HG03280 (cell line): Measurements from ENCODE around the gene ACSM3.
"Not testable (repeated sequence)": the region's sequence is repeated elsewhere in the genome, so short reads cannot be mapped to it uniquely, and the experiment has no call there.

ENCODE experiments used
- ATAC-seq: cut with Tn5 transposase; IDR thresholded peaks from one replicate; pipeline ENCODE4 v1.9.1; 2021; ENCODE audit warnings: mild to moderate bottlenecking, moderate library complexity; ENCODE audit not compliant: unreplicated experiment

The ACSM3 gene, protein sequence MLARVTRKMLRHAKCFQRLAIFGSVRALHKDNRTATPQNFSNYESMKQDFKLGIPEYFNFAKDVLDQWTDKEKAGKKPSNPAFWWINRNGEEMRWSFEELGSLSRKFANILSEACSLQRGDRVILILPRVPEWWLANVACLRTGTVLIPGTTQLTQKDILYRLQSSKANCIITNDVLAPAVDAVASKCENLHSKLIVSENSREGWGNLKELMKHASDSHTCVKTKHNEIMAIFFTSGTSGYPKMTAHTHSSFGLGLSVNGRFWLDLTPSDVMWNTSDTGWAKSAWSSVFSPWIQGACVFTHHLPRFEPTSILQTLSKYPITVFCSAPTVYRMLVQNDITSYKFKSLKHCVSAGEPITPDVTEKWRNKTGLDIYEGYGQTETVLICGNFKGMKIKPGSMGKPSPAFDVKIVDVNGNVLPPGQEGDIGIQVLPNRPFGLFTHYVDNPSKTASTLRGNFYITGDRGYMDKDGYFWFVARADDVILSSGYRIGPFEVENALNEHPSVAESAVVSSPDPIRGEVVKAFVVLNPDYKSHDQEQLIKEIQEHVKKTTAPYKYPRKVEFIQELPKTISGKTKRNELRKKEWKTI

DNA sequence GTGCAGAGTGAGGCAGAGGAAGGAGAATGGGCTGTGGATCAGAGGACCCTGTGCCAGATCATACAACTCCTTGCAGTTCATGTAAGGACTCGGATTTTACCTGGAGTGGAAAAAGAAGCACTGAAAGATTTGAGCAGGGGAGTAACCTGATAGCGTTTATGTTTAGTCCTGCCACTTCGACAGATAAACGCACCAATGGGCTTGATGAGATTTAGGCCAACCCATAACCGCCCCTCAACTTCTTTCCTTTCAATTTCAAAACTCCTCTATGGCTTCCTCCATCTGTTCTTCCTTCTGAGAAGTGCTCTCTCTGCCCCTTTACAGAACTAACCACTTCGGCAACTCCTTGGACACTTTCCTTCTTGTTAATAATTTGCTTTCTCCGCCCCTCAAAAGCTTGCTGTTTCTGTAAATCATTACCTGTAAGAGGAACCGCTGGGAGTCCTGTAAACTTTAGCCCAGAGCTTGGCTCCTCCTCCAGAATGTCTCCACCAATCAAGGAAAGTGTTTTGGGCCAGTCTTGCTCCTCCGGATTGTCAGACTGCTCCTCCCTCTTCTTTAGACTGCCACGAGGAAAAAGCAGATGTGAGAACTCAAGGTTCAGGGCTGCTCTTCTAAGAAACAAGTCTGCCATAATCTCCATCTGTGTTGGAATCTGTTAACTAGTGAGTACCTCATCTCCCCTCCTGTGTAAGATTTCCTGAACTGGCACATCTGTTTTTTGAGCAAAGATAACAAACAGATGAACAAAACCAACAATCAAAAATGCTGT, at the start of gene ACSM3:
TSS of gene ACSM3 (plus strand) at position 554 of the 772 bp plus-strand sequence. CDS start 6,021 bp downstream, outside the sequence.
- ATAC-seq: peak; percentile 99

DNA sequence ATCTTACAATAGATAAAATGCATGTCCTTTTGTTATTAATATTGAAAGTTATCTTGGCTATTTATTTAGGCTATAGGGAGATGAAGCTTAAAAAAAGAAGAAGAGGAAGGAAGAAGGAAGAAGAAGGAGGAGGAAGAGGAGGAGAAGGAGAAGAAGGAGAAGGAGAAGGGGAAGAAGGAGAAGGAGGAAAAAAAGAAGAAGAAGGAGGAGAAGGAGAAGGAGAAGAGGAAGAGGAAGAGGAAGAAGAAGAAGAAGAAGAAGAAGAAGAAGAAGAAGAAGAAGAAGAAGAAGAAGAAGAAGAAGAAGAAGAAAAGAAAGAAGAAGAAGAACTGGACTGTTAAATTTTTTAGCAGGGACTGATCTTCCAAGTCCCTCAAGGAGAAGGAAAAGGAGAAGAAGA, 46.1 kb upstream of the ACSM3 start:
- not testable (repeated sequence) for ATAC-seq

DNA sequence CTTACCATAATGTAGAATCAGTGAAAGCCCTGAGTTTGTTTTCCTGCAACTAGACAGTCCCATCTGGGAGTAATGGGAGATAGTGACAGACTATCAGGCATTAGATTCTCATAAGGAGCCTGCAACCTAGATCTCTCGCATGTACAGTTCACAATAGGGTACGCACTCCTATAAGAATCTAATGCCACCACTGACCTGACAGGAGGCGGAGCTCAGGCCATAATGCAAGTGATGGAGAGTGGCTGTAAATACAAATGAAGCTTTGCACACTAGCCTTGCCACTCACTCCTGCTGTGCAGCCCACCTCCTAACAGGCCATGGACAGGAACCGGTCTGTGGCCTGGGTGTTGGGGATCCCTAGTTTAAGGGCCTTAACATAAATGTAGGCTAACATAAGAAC, 43.6 kb upstream of the ACSM3 start:
- no peak for ATAC-seq

DNA sequence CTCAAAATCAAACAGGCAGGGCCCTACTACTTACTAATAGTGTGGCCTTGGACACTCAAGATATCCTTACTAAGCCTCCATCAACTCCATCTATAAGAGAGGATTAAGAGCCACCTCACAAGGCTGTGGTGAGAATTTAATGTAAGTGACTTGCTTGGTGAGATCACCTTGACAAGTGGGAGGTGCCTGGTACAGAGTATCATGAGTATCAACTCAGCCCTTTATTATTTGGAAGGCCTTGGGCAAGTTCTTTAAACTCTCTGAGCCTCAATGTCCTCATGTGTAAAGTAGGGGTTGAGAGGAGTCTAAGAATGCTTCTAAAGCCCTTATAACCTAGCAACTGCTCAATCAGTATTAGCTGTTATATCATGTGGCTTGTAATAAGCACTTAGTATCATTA, 37.2 kb upstream of the ACSM3 start:
- ATAC-seq: no peak

DNA sequence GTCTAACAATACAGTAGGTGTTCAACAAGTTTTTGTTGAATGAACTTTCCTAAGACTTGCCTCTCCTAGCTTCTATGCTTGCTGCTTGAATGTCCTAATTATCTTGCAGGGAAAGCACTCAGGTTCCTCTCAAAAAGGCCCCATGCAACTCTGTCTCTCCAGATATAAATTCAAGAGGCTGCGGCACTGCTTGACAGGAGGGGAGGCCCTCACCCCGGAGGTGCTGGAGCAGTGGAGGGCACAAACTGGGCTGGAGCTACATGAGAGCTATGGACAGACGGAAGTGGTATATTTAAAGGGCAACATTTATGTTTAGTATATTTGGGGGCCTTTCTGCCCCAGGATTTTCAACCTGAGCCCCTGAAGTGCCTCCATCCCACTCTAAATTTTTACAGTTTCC, 36.6 kb upstream of the ACSM3 start:
- no peak for ATAC-seq

DNA sequence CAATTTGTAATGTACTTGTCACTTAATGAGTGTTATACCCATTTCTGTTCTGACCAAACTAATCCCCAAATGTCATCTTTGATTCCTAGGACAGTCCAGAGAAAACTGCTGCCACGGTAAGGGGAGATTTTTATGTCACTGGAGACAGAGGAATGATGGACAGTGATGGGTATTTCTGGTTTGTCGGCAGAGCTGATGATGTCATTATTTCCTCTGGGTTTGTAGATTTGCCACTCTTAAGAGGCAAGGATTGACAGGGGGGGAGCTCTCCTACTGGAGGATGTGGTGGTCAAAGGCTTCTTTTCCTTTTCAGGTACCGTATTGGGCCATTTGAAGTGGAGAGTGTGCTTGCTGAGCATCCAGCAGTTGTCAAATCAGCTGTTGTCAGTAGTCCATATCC, 34.7 kb upstream of the ACSM3 start:
- ATAC-seq: no peak

DNA sequence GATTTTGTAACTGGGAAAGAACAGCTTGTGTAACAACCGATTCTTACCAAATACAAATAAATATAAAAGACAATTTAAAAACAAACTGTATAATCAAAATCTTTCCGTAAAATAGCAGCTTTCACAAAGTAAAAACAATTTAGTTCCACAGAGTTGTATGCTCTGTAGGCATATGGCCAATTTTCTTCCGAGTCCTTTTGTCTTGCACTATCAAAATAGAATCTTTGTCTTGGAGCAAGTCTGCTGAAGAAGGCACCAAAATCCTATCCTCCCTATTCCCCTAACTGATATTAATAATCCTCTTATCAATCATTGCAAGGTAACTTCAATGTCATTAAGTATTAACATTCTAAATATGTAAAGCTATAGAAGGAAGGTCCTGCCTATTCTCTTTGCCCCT, 29.8 kb upstream of the ACSM3 start:
- ATAC-seq: no peak

DNA sequence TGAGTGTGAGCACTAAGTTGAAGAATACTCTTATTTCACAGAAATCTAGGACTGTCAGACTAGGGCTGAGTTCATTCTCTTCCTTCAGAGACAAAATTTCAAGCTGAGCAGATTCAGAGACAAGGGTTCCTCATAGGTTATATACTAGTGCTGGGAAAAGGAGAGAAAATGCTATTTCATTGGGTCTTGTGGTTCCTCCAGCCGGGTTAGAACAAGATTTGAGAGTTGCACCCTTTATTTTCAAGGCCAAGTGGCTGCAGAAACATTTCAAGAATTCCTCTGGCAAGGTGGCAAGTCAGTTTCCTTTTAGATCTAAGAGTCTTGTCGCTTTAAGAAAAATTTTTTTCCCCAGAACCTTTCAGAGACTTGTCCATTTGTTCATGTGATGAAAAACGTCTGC, 29.0 kb upstream of the ACSM3 start:
- no peak for ATAC-seq

DNA sequence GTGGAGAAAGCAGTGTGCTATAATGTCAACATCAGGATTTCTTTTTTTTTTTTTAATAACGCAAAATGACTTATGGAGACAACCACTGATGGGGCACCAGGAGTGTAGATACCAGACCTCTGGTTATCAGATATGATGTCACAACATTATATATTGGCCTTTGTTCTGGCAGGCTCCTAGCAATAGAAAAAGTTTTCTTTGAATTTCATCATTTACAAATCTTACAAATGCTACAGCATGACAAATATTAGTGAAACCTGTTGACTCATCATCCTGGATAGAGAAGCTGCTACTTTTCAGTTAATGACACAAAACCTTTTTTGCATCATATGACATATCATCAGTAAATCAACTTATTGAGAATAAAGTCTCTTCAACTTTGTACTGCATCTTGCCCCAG, 28.3 kb upstream of the ACSM3 start:
- no peak for ATAC-seq

DNA sequence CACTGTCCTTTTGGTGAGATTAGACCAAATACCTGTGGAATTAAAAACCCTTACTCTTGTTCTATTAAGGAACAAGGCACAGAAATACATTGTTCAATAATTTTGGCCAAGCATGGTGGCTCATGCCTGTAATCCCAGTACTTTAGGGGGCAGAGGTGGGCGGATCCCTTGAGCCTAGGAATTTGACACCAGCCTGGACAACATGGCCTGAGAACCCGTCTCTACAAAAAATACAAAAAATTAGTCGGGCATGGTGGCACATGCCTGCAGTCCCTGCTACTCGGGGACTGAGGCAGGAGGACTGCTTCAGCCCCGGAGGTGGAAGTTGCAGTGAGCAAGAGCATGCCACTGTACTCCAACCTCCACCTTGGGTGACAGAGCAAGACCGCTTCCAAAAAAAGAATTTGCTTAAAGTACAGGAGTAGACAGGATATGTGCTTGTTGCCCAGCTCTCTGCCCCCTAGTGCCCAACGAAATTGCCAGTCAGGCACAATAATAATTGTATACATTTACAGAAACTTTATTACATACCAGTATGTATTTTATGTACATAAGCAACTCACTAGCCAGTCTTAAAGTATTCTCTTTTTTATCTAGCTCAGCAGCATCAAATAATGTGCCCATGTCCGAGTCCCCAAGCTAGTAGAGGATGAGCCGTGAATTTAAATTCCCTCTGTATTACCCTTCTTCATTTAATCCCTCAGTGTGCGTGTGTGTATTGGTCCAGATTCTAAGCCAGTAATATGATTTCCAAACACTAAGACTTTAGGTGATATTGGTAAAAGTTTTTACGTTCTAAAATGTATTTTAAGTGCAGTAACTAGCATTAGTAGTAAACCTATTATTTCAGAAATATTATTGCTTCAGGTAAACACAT, 23.6 kb upstream of the ACSM3 start:
- ATAC-seq: no peak

DNA sequence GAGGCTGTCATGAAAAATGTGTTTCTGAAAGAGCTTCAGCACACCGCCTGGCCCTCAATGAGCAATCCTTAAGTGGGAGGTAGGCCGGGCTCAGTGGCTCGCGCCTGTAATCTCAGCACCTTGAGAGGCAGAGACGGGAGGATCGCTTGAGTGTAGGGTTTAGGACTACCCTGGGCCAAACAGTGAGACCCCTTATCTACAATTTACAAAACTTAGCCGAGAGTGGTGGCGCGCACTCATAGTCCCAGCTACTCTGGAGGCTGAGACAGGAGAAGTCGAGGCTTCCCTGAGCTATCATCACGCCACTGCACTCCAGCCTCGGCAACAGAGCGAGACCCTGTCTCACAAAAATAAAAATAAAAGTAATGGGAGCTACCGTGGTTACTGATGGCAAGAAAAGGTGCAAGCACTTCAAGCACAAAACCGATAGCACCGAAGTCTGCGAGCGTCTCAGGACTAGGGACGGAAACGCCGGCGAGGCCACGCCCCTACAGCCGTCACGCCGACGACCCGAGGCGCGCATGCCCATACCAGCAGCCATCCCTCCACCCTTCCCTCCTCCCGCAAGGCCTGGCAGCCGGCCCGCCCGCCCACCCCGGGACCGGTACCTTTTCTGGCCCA, 22.8 kb upstream of the ACSM3 start:
- peak; percentile 79 for ATAC-seq

DNA sequence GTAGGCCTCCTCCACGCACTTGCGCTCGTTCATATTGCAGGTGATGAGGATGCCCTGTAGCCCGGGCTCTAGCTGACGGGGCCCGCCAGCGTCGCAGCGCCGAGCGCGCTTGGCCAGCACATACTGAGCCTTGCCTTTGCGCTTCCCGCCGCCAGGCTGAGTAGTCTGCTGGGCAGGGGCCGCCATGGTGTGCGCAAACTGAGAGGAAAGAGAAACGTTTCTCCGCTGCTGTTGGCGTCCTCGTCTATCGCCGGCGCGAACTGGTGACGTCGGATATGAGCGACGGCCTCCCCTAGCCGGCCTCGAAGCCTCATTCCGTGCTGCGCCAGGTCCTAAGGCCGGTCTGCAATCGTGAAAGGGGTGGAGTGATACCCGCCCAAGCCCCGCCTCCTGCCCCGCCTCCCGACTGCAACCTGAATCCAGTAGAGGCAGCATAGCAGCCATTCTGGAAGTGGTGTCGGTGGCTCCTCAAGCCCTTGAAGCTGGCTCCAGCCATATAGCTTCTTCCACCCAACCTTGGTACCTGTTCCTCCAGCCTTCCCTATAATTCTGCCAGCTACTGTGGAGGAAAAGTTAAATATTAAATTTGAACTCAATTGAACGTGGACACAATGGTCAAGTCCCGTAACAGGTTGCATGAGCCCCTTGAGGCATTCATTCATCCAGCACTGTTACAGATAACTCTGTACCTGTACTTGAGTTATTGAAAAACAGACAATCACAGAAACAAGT, 22.1 kb upstream of the ACSM3 start, which contains the start of gene THUMPD1:
TSS of gene THUMPD1 (minus strand) at position 265 of the 732 bp plus-strand sequence. CDS start at position 186, 79 bp downstream.
- peak; percentile 88 for ATAC-seq

DNA sequence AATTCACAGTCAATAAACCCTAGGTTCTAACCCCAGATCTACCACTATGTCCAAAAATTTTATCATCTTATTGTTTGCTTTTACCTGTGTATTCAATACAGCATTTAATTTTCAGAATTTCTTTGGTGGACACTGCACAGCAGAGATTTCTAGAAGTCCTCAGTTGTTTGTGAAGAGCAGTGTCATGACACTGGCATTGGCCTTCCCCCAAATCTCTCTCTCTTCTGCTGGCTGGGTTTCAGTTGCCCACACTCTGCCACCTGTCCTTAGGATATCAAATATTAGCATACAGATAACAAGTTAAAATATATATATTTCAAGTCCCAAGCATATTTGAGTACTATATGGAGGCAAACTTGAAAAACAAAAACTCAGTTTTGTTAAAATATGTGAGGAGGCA, 20.2 kb upstream of the ACSM3 start:
- no peak for ATAC-seq

DNA sequence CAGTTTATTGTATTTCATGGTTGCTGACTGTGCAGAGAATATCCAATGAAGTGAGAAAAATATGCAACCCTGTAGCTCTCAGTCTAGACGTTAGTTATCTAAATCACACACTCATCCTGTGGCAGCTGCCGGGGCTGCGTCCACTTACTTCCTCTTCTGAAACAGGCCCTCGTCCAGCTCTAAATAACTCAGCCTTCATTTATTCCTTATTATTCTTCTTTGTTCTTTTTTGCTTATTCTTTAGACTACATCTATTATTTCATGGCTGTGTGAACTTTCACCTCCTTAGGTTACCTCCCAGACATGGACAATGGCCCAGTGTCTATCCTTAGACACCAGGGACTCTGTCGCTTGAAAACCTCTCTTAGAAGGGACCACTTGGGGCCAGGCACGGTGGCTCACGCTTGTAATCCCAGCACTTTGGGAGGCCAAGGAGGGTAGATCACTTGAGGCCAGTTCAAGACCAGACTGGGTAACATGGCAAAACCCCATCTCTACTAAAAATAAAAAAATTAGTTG, 18.8 kb upstream of the ACSM3 start:
- no peak for ATAC-seq

DNA sequence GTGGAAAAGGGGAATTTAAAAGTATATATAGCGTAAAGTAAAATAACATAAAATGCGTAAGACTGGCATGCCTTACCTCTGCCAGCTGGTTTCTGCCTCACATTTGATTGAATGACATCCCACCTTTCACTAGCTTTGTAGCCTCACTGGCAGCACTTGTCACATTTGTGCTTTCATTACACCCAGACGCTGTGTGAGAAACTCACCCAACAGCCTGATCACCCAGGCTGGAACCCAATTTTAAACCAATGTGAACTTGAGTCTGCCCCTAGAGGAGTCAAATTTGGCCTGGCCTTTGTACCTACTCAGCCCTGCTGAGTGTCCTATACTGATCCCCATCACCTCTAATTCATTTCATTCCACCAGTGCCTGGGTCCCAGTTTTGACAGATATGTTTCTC, 17.4 kb upstream of the ACSM3 start:
- ATAC-seq: no peak

DNA sequence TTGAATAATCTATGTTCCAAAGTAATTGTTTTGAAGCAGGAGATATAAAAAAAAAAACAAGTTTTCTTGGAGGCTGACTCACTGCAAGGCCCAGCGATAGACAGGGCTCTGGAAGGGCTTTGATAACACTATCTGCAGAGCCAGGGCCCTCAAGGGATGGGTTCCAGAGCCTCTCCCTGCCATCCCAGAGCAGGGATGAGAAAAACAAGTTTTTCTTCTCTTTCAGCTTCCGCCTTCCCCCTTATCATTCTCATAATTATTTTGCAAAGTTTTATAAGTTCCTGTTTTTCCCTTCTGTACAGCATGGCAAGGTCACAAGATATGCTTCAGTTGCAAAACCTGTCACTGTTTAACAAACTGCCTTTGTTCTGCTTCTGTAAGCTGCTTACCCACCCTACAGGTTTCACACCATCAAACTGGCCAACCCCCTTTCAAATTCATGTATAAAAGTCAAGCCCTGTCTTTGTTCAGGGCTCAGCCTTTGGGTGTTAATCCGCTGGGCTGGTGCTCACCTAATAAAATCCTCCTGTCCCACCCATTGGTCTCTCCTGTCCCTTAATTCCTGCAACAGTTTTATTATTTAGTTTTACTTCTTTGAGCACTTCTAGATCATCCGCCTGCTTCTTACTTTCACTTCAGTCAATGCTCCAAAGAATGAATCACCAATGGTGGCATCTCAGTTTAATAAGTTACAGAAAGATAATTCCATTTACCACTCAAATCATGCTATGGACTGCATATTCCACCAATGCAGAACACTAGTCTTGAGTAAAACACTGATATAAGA, 16.6 kb upstream of the ACSM3 start:
- ATAC-seq: no peak

DNA sequence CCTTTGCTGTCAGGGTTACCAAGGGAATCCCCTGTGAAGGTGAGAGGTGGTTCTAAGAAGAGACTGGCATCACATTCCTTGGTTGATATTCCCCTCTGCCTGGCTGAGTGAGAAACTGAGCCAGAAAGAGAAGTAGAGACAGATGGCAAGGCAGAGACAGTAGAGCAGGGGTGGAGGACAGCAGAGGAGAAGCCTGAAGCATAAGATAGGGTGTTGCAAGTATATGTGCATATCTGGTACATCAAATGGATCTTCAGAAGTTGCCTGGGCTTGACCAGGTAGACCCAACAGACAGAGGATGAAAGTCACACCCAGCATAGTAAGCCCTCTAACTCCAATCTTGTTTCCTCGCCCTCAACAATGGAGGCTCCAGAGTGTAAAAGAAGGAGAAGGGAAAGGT, 14.3 kb upstream of the ACSM3 start:
- no peak for ATAC-seq

DNA sequence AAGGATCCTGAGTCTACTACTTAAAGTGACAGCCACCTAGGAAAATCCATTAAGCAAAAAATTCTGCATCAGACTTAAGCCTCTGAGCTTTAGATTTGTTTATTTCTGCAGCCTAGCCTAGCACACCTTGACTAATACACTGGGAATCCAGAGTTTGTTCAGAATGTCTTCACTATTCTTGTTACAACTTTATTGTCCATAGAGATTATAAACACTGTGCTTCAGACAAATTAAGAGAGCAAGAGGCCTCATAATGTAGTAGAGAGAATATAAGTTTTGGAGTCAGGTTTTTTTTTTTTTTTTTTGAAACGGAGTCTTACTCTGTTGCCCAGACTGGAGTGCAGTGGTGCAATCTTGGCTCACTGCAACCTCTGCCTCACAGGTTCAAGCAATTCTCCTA, 13.3 kb upstream of the ACSM3 start:
- ATAC-seq: no peak

DNA sequence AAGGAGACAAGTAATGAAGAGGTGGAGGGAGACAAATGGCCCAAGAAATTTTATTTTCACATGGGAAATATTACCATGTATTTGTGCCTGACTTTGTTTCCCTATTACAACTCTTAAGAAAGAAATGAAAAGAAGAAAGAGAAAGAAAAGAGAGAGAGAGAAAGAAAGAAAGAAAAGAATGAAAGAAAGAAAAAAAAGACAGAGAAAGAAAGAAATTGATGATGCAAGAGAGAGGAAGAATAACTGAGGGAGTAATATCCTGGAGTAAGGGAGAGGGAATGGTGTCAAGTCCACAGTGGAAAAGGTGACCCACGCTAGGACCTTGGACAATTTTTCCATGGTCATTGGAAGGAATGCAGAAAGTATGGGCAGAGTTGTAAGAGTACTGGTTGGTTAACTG, 10.1 kb upstream of the ACSM3 start:
- ATAC-seq: no peak
